Thymus (tissue), 14 donors: ENCODE results near the gene SDR39U1. TPM values are rescaled to one million over a fixed set of nuclear protein-coding genes. Genes with fewer than 3 reads are reported as not detected.
A peak's percentile ranks its signal among the peaks of the same experiment; 100 is the strongest.
"Not testable (repeated sequence)": the region's sequence is repeated elsewhere in the genome, so short reads cannot be mapped to it uniquely, and the experiment has no call there.

Experiments used
- DNase-seq, 9 donors: peaks; one replicate each; pipeline ENCODE4 v3.0.0-alpha.2; 2013; ENCODE audit warnings: low spot score in 9 of 9, low read depth in 6 of 9, missing footprints in 1 of 9
- H3K27ac ChIP-seq, 2 donors: one replicate each; pipeline ENCODE4 v1.5.1; 2013; ENCODE audit warnings: control low read depth in 1 of 2, low read depth in 1 of 2, low read length in 1 of 2, mild to moderate bottlenecking in 1 of 2, moderate library complexity in 1 of 2
- H3K27me3 ChIP-seq, 2 donors: one replicate each; pipeline ENCODE4 v1.5.1; 2013; ENCODE audit warnings: low read length in 1 of 2; ENCODE audit not compliant: control insufficient read depth in 2 of 2, insufficient read depth in 1 of 2
- H3K36me3 ChIP-seq, 2 donors: one replicate each; pipeline ENCODE4 v1.5.1; 2013; ENCODE audit warnings: low read length in 1 of 2, mild to moderate bottlenecking in 1 of 2, moderate library complexity in 1 of 2; ENCODE audit not compliant: control insufficient read depth in 2 of 2, insufficient read depth in 2 of 2
- H3K4me1 ChIP-seq, 2 donors: one replicate each; pipeline ENCODE4 v1.5.1; 2013; ENCODE audit warnings: low read length in 2 of 2; ENCODE audit not compliant: control insufficient read depth in 2 of 2, insufficient read depth in 2 of 2
- H3K4me3 ChIP-seq, 2 donors: one replicate each; pipeline ENCODE4 v1.5.1; 2013; ENCODE audit warnings: low read length in 2 of 2, control low read depth in 1 of 2, mild to moderate bottlenecking in 1 of 2
- H3K9me3 ChIP-seq, 2 donors: one replicate each; pipeline ENCODE4 v1.5.1; 2013; ENCODE audit warnings: low read length in 1 of 2, mild to moderate bottlenecking in 1 of 2; ENCODE audit not compliant: control insufficient read depth in 2 of 2, insufficient read depth in 1 of 2
- WGBS: extraction: QIAGEN DNeasy Blood & Tissue Kit; methylation state at CpG from one replicate; pipeline ENCODE4 v1.1.7; 2013; 5-methylcytosine and 5-hydroxymethylcytosine counted together
- long read RNA-seq, 10 donors: transcript quantifications; one replicate each; lab custom pipeline, GENCODE V29; 2026
- polyA plus RNA-seq: library from polyadenylated mRNA; stranded (reverse); fragments of 200-250 nt; gene quantifications from one replicate; pipeline ENCODE4 v1.2.3, GENCODE V29; 2013
- total RNA-seq: library from RNA; stranded (reverse); fragments of 120-200 nt; gene quantifications from one replicate; pipeline ENCODE4 v1.2.4, GENCODE V29; 2013
- donor health status: healthy.

Gene SDR39U1
- total RNA-seq (34.9 TPM), polyA plus RNA-seq (148 TPM)
- long read RNA-seq, donor 1: 0 reads
- long read RNA-seq, donor 2: 0 reads
- long read RNA-seq, donor 3, transcript SDR39U1-205 (2 exons, 648 nt): major isoform, 23 of 79 reads
- long read RNA-seq, donor 3, transcript SDR39U1-203 (5 exons, 1,507 nt): minor isoform, 15 of 79 reads
- long read RNA-seq, donor 3, transcript SDR39U1-209 (4 exons, 1,203 nt): minor isoform, 5 of 79 reads
- long read RNA-seq, donor 3, transcript SDR39U1-218 (3 exons, 1,960 nt): minor isoform, 21 of 79 reads
- long read RNA-seq, donor 3, partial matches to known transcripts: 5 of 79 reads
- long read RNA-seq, donor 3, other reads (novel, unspliced or antisense): 0 of 79 reads
- long read RNA-seq, donor 4, transcript SDR39U1-201 (6 exons, 1,233 nt): major isoform, 5 of 12 reads
- long read RNA-seq, donor 4, partial matches to known transcripts: 0 of 12 reads
- long read RNA-seq, donor 4, other reads (novel, unspliced or antisense): 0 of 12 reads
- long read RNA-seq, donor 5, transcript SDR39U1-218 (3 exons, 1,960 nt): minor isoform, 6 of 49 reads
- long read RNA-seq, donor 5, transcript SDR39U1-205 (2 exons, 648 nt): minor isoform, 5 of 49 reads
- long read RNA-seq, donor 5, transcript SDR39U1-203 (5 exons, 1,507 nt): minor isoform, 11 of 49 reads
- long read RNA-seq, donor 5, transcript SDR39U1-201 (6 exons, 1,233 nt): major isoform, 22 of 49 reads
- long read RNA-seq, donor 5, partial matches to known transcripts: 0 of 49 reads
- long read RNA-seq, donor 5, other reads (novel, unspliced or antisense): 0 of 49 reads
- long read RNA-seq, donor 6, transcript SDR39U1-201 (6 exons, 1,233 nt): minor isoform, 5 of 16 reads
- long read RNA-seq, donor 6, transcript SDR39U1-203 (5 exons, 1,507 nt): major isoform, 6 of 16 reads
- long read RNA-seq, donor 6, partial matches to known transcripts: 0 of 16 reads
- long read RNA-seq, donor 6, other reads (novel, unspliced or antisense): 0 of 16 reads
- long read RNA-seq, donor 7, transcript SDR39U1-201 (6 exons, 1,233 nt): major isoform, 15 of 32 reads
- long read RNA-seq, donor 7, partial matches to known transcripts: 0 of 32 reads
- long read RNA-seq, donor 7, other reads (novel, unspliced or antisense): 0 of 32 reads
- long read RNA-seq, donor 8, partial matches to known transcripts: 0 of 11 reads
- long read RNA-seq, donor 8, other reads (novel, unspliced or antisense): 0 of 11 reads
- long read RNA-seq, donor 9, transcript SDR39U1-218 (3 exons, 1,960 nt): minor isoform, 6 of 22 reads
- long read RNA-seq, donor 9, transcript SDR39U1-205 (2 exons, 648 nt): major isoform, 8 of 22 reads
- long read RNA-seq, donor 9, partial matches to known transcripts: 0 of 22 reads
- long read RNA-seq, donor 9, other reads (novel, unspliced or antisense): 0 of 22 reads
- long read RNA-seq, donor 10, transcript SDR39U1-201 (6 exons, 1,233 nt): major isoform, 5 of 15 reads
- long read RNA-seq, donor 10, partial matches to known transcripts: 0 of 15 reads
- long read RNA-seq, donor 10, other reads (novel, unspliced or antisense): 0 of 15 reads

- H3K27ac ChIP-seq: peak within 1 kb of the TSS; percentile 99
- DNase-seq: peak; percentile 97 to 100 (median 99)
- H3K4me1 ChIP-seq: peaks cover 14 to 19% of the 10 kb centered on the region in 2 donors
- peaks cover 30 to 37% of the 10 kb centered on the region in 2 donors for H3K36me3 ChIP-seq
- under 1% methylated on average over 52 of the region's 52 CpGs for WGBS
- H3K4me3 ChIP-seq: peak within 1 kb of the TSS; percentile 87 to 95
- no peaks in the 10 kb centered on the region for H3K9me3 ChIP-seq
- no peaks in the 10 kb centered on the region for H3K27me3 ChIP-seq
Measured at GRCh38 chr14:24442240-24443052, at the start of gene SDR39U1. Gene SDR39U1 (minus strand): TSS chr14:24442776. CDS start chr14:24442769, 7 bp downstream.

GRCh38 chr14:24491586-24492408 is 49.2 kb upstream of the SDR39U1 start:
- H3K4me3 ChIP-seq, H3K27me3 ChIP-seq, H3K36me3 ChIP-seq, H3K4me1 ChIP-seq, DNase-seq, H3K27ac ChIP-seq, H3K9me3 ChIP-seq: not testable (repeated sequence)
- 90% methylated on average over 19 of the region's 19 CpGs for WGBS

GRCh38 chr14:24483604-24484252 is 41.2 kb upstream of the SDR39U1 start:
- Histone ChIP-seq H3K9me3 (no peaks in the 10 kb centered on the region), H3K4me3 (no peak overlapping the region), H3K36me3 (no peaks in the 10 kb centered on the region), H3K4me1 (peaks cover 15 to 16% of the 10 kb centered on the region in 2 donors), H3K27me3 (no peaks in the 10 kb centered on the region), H3K27ac (peak overlapping the region in 1 of 2 donors; percentile 69)
- WGBS: 18% methylated on average over 4 of the region's 4 CpGs
- DNase-seq: peak in 3 of 9 donors; percentile 50 to 82 (median 57)

GRCh38 chr14:24482699-24483303 is 40.2 kb upstream of the SDR39U1 start:
- peaks cover 15 to 16% of the 10 kb centered on the region in 2 donors for H3K4me1 ChIP-seq
- H3K36me3 ChIP-seq, H3K27ac ChIP-seq, DNase-seq, H3K4me3 ChIP-seq, H3K27me3 ChIP-seq, H3K9me3 ChIP-seq: not testable (repeated sequence)
- 86% methylated on average over 2 of the region's 2 CpGs for WGBS

- 57% methylated on average over 23 of the region's 23 CpGs for WGBS
- H3K9me3 ChIP-seq: no peaks in the 10 kb centered on the region
Measured at GRCh38 chr14:24481622-24482324, 39.2 kb upstream of the SDR39U1 start.

GRCh38 chr14:24479999-24480398 is 37.4 kb upstream of the SDR39U1 start:
- not testable (repeated sequence) for H3K27ac ChIP-seq, H3K36me3 ChIP-seq, H3K9me3 ChIP-seq, H3K4me3 ChIP-seq, DNase-seq, H3K27me3 ChIP-seq
- H3K4me1 ChIP-seq: peaks cover 15 to 16% of the 10 kb centered on the region in 2 donors
- WGBS: 0% methylated on average over 1 of the region's 1 CpG

More at GRCh38 chr14:24481622-24482324, 39.2 kb upstream of the SDR39U1 start:
- peaks cover 15 to 16% of the 10 kb centered on the region in 2 donors for H3K4me1 ChIP-seq
- DNase-seq: peak in 2 of 9 donors; percentile 35 to 51
- H3K27me3 ChIP-seq: no peaks in the 10 kb centered on the region
- no peaks in the 10 kb centered on the region for H3K36me3 ChIP-seq
- no peak overlapping the region for H3K27ac ChIP-seq
- no peak overlapping the region for H3K4me3 ChIP-seq
